Coronary artery (tissue), 2 donors: ENCODE results near the gene CERS1.

Experiments
- DNase-seq: peaks from one replicate; pipeline ENCODE4 v3.0.0-alpha.2; 2017; ENCODE audit warnings: low spot score
- H3K27ac ChIP-seq, 2 donors: fragments of 200-600 bp; sonication (generic); one replicate each; pipeline ENCODE4 v1.5.1; 2016 to 2019
- H3K4me3 ChIP-seq: fragments of 200-600 bp; sonication (generic); 2 replicates; pipeline ENCODE4 v1.5.1; 2016; ENCODE audit warnings: mild to moderate bottlenecking, moderate library complexity
- CTCF ChIP-seq: fragments of 200-600 bp; sonication (generic); IDR thresholded peaks from one replicate; pipeline ENCODE4 v1.5.1; 2019; ENCODE audit warnings: antibody characterized with exemption

The CERS1 gene

GRCh38 chr19:18901491-18901890, 5.5 kb upstream of the CERS1 start:
- no peak overlapping the region for H3K4me3 ChIP-seq
- TF ChIP-seq CTCF: no peak
- DNase-seq: no peak
- no peak overlapping the region for H3K27ac ChIP-seq

GRCh38 chr19:18900700-18901481, 4.9 kb upstream of the CERS1 start:
- no peak for DNase-seq
- Histone ChIP-seq H3K27ac (no peak overlapping the region), H3K4me3 (no peak overlapping the region)
- TF ChIP-seq CTCF: no peak

DNA sequence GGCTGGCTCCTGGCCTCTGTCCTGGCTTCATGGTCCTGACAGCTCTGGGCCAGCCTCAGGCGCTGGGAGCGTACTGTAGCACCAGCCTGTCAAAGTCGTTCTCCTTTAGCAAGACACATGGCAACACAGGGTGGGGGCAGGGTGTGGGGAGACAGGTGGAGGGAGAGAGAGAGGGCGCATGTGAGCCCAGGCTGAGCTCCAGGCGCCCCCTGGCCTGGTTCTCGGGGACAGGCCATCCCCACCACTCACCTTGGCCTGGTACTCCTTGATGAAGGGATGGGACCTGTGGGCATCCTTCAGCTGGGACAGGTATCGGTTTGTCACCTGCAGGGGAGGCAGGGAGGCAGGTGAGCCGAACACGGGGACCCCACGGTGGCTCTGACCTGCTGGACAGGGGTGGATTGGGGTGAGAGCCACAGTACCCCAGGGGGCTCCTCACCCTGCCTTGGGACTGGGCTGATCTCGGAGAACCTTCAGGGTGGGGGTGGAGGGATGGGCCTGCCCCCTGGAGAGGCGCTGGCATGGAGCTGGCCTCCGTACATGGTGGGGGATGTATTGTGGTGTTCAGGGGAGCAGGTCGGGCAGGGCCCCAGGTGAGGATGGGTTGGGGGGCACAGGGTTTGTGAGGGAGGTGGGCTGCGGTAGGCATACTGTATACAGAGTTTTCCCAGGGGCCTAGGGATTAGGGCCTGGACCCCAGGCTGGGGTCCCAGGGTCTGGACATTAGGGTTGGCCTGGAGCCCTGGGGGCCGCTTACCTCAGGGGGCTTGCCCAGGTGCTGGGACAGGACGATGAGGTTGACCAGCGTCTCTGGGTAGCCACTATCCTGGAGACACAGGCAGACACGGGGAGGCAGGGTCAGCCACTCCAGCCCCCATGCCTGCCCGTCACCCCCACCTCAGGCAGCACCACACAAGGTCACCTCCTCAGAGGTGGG, 3.9 kb upstream of the CERS1 start:
- Histone ChIP-seq H3K4me3 (no peak overlapping the region), H3K27ac (no peak overlapping the region)
- no peak for DNase-seq
- no peak for TF ChIP-seq CTCF

DNA sequence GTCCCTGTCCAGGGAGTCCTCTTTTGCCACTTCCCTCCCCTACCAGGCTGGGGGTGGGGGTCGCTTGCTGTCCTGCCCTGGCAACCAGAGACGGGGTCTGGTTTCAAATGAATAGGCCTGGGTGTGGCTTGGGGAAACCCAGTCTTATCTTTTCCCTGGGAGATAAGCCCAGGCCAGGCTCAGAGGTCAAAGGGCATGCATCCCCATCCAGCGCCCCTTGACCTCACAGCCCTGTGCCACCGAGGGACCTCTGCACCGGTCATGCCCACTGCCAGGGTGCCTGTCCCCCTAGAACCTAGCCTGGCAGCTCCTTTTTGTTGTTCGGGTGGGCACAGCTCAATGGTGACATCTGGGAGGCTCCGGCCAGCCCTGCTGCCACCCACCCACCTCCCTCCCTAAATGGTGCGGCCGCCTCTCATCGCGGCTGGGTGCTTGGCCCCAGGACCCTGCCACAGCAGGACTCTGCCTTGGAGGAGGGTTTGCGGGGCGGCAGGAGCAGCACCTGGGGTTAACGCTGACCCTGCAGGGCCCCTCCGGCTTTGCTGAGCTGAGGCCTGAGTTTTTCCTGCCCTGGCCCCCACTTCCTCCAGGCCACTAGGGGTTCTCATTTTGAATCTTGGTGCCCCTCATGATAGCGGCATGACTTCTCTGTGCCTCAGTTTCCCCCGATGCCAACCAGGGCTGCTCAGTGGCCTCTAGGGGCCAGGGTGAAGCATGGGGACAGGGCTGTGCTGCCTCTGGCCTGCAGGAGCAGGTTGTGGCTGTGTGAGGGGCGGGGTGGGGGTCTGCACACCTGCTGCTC, 2.9 kb upstream of the CERS1 start:
- peak overlapping the region in 1 of 2 donors; percentile 28 for H3K27ac ChIP-seq
- no peak for TF ChIP-seq CTCF
- H3K4me3 ChIP-seq: no peak overlapping the region
- no peak for DNase-seq

GRCh38 chr19:18898081-18898606, 2.2 kb upstream of the CERS1 start:
- no peak for TF ChIP-seq CTCF
- H3K27ac ChIP-seq: peak overlapping the region in 1 of 2 donors; percentile 28
- H3K4me3 ChIP-seq: no peak overlapping the region
- no peak for DNase-seq

- no peak for DNase-seq
- no peak overlapping the region for H3K4me3 ChIP-seq
- no peak for TF ChIP-seq CTCF
- H3K27ac ChIP-seq: peak overlapping the region in 1 of 2 donors; percentile 28
Observed at GRCh38 chr19:18897094-18898029, 1.4 kb upstream of the CERS1 start.
